ENCODE data around the gene TIMELESS.
A peak's percentile ranks its signal among the peaks of the same experiment; 100 is the strongest.
"Not testable (repeated sequence)": the region's sequence is repeated elsewhere in the genome, so short reads cannot be mapped to it uniquely, and the experiment has no call there.

The TIMELESS gene

GRCh38 chr12:56454557-56454956 lies 5.3 kb upstream of the TIMELESS start, which contains the start of gene MIP:
Gene MIP (minus strand): TSS chr12:56454657. CDS start chr12:56454613, 44 bp downstream.
- H3K4me3 ChIP-seq (ENCODE audit: low read depth, low read length) = no peak within 1 kb of the TSS
- TF ChIP-seq CTCF (IDR thresholded peaks at IDR 0.05; ENCODE audit: low read depth, low read length, missing control alignments) = no peak
- no peak for DNase-seq (ENCODE audit: low read depth)

DNA sequence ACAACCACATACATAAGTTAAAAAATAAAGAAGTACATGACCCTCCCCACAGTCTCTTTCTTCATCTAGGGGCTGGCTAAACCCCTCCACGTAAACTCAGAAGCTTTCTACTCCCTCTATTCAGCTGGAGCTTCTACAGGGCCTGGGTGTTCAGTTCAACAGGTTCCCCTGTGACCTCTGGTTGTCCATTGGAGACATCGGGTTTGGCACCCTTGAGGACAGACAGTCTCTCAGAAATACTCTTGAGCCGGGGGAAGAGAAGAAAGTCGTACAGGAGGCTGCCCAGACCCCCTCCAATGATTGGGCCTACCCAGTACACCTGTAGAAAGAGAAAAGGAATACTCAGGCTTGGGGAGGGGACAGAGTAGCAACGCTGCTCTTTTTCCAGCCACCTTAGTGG lies 1.9 kb upstream of the TIMELESS start:
- no peak overlapping the region for H3K4me3 ChIP-seq (ENCODE audit: low read depth, low read length)
- no peak for TF ChIP-seq CTCF (IDR thresholded peaks at IDR 0.05; ENCODE audit: low read depth, low read length, missing control alignments)
- DNase-seq (ENCODE audit: low read depth) = no peak

DNA sequence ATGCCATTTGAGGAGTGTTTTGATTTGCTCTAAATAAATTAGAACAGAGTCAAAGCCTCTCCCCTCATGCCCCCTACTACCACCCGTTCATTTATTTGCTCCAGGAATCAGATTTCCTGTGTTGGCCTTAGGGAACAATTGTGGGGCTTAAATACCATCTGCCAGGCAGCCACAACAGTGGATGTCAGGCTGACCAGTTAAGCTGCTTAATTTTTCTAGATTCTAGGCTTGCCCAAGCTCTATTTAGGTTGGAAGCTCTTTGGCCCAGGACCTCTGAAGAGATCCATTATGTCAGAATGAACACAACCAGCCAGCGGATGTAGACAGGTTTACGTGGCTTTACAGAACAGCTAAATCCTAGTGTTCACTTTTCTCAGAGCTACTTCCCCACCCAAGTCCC lies 1.0 kb upstream of the TIMELESS start:
- no peak for DNase-seq (ENCODE audit: low read depth)
- no peak for TF ChIP-seq CTCF (IDR thresholded peaks at IDR 0.05; ENCODE audit: low read depth, low read length, missing control alignments)
- H3K4me3 ChIP-seq (ENCODE audit: low read depth, low read length) = no peak overlapping the region

- no peak for TF ChIP-seq CTCF (IDR thresholded peaks at IDR 0.05; ENCODE audit: low read depth, low read length, missing control alignments)
- peak overlapping the region; percentile 64 for H3K4me3 ChIP-seq (ENCODE audit: low read depth, low read length)
- DNase-seq (ENCODE audit: low read depth) = no peak
Measured at GRCh38 chr12:56449622-56449984, 377 bp upstream of the TIMELESS start.

GRCh38 chr12:56443208-56443607 lies 6.0 kb downstream of the TIMELESS start:
- H3K4me3 ChIP-seq (ENCODE audit: low read depth, low read length); DNase-seq (ENCODE audit: low read depth): not testable (repeated sequence)

DNA sequence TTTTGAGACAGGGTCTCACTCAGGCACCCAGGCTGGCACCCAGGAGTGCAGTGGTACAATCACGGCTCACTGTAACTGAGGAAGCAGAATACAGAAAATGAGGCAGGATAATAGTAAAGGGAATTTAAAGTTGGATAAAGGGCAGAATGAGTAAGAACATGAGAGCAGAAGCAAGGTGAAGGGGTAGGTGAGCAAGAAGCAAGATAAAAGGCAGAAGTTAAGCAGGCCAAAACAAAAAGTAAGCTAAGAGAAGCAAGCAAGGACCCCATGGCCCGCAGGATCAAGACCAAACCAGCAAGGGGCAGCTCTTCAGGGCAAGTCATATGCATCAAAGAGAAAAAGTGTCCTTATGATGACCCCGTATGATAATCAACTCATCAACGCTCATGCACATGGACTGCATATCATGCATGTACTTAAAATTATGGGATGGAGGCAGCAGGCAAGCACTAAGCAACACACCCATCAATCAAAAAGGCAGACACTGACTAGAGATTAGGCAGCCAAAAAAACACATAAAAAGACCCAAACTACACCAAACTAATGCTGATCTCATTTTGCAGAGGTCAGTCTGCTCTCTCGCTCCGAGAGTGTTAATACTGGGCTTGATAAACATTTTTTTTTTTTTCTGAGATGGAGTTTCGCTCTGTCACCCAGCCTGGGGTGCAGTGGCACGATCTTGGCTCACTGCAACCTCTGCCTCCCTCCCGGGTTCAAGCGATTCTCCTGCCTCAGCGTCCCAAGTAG lies 11.6 kb downstream of the TIMELESS start:
- no peak for DNase-seq (ENCODE audit: low read depth)
- H3K4me3 ChIP-seq (ENCODE audit: low read depth, low read length) = no peak overlapping the region
- TF ChIP-seq CTCF (IDR thresholded peaks at IDR 0.05; ENCODE audit: low read depth, low read length, missing control alignments) = no peak

GRCh38 chr12:56434828-56435227 lies 14.4 kb downstream of the TIMELESS start:
- no peak for DNase-seq (ENCODE audit: low read depth)
- no peak for TF ChIP-seq CTCF (IDR thresholded peaks at IDR 0.05; ENCODE audit: low read depth, low read length, missing control alignments)
- H3K4me3 ChIP-seq (ENCODE audit: low read depth, low read length) = no peak overlapping the region

All from GM12864 (cell line).